GM18505 (cell line): ENCODE data around the gene TGFB1I1.

Experiments
- ATAC-seq: cut with Tn5 transposase; IDR thresholded peaks from one replicate; pipeline ENCODE4 v1.9.1; 2021; ENCODE audit not compliant: unreplicated experiment
- POLR2A ChIP-seq: IDR thresholded peaks from 4 replicates; pipeline ENCODE4 v1.6.1; 2011; ENCODE audit warnings: borderline replicate concordance; ENCODE audit not compliant: insufficient read depth, insufficient read length; ENCODE audit errors: extremely low read depth

Gene TGFB1I1

GRCh38 chr16:31470615-31471014 lies 1.3 kb upstream of the TGFB1I1 start:
- no peak for ATAC-seq
- no peak for TF ChIP-seq POLR2A

- no peak for TF ChIP-seq POLR2A
- ATAC-seq, result no peak
Measured at GRCh38 chr16:31471241-31471874, 594 bp upstream of the TGFB1I1 start.

GRCh38 chr16:31472709-31473203 lies 804 bp downstream of the TGFB1I1 start:
- peak; percentile 56 for ATAC-seq
- no peak for TF ChIP-seq POLR2A

- no peak for TF ChIP-seq POLR2A
- no peak for ATAC-seq
Measured at GRCh38 chr16:31473264-31473984, 1.5 kb downstream of the TGFB1I1 start.

DNA sequence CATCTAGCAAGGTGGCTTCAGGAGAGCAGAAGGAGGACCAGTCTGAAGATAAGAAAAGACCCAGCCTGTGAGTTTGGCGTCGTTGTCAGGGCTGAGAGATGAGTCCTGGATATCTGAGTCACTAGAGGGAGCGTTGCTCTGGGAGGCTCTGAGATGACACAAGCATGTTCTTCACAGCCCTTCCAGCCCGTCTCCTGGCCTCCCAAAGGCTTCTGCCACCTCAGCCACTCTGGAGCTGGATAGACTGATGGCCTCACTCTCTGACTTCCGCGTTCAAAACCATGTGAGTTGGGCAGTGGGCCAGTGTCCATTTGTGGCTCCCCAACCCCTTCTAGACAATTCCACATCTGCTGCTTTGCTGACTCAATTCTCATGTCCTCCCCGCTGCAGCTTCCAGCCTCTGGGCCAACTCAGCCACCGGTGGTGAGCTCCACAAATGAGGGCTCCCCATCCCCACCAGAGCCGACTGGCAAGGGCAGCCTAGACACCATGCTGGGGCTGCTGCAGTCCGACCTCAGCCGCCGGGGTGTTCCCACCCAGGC lies 2.3 kb downstream of the TGFB1I1 start:
- no peak for ATAC-seq
- no peak for TF ChIP-seq POLR2A

- TF ChIP-seq POLR2A, result no peak
- ATAC-seq, result no peak
Measured at GRCh38 chr16:31474773-31475738, 3.1 kb downstream of the TGFB1I1 start.

- TF ChIP-seq POLR2A, result no peak
- ATAC-seq, result no peak
Measured at GRCh38 chr16:31475946-31476302, 4.0 kb downstream of the TGFB1I1 start.

GRCh38 chr16:31476303-31477219 lies 4.6 kb downstream of the TGFB1I1 start:
- ATAC-seq, result peak; percentile 62
- no peak for TF ChIP-seq POLR2A

- ATAC-seq, result peak; percentile 29
- TF ChIP-seq POLR2A, result no peak
Measured at GRCh38 chr16:31477220-31478216, 5.6 kb downstream of the TGFB1I1 start.

DNA sequence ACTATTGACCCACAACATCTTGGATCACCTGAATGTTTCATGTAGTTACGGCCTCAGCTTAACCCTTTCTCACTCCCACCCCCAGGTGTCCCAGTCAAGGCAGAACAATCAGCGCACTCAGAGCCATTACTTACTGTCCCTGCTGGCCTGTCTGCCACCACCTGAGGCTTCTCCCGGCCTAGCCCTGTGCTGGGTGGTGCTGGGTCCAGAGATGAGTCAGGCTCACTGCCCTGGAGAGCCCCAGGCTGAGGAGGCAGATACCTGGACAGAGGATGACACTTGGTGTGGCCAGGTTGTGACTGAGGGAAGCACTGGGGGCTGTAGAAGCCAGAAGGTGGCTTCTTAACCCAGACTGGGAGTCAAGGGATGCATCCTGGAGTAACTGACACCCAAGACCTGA lies 7.0 kb downstream of the TGFB1I1 start:
- no peak for ATAC-seq
- no peak for TF ChIP-seq POLR2A

DNA sequence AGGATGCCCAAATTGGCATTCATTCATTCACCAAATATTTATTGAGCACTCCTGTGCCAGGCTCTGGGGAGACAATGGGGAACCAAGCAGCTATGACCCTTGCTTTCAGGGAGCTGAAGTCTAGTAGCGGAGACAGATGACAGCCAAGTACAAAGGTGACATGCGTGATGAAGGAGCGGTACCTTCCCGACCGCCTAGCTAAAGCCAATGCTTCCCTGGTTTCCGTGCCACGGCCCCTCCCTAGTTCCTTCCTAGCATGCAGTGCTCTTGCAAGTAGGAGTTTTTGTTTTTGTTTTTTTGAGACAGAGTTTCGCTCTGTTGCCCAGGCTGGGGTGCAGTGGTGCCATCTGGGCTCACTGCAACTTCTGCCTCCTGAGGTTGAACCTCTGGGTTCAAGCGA lies 7.8 kb downstream of the TGFB1I1 start:
- no peak for TF ChIP-seq POLR2A
- ATAC-seq, result no peak
